ENCODE results near the gene PRSS23.

PRSS23 gene

DNA sequence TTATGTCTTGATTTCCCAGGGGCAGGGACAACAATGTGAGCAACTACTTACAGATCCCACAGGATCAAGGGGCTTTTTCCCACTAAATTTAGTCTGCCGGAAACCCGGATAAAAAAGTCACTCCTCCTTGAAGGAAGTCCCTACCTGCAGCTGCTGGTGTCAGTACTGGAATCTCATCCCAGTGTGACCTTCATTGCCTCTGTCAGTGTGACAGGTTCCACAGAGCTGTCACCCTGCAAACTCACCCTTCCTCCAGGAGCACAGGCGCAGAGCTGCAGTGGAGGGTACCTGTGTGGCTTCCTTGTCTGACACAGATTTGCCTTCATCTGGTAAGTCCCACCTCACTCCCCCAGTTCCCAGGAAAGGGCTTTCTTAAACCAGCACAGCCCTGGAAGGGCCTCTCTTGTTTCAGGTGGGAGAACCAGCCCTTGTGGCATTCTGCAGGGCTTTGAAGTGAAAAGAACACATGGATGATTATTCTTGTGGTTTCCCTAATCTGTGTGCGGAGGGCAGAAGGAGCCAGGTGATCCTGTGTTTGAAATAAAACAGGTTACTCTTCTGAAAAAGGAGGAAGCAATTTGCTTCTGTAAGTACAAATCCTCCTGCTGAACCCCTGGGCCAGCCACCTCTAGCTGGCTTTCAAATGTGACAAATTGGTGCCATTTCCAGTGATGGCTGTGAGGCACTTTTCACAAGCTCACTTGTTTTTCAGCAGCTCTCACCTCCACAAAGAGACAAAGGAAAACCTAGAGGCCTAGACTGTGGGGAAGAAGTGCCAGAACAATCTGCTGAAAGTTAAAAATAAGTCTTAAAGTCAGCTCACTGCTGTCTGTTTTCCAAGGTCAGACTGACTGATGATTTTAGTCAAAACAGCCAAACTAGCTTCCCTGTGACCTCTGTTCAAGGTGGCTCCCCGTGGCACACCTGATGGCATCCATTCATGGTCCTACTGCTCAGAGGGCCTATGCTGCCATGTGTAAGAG lies 9.2 kb upstream of the PRSS23 start:
- no peak for DNase-seq

DNA sequence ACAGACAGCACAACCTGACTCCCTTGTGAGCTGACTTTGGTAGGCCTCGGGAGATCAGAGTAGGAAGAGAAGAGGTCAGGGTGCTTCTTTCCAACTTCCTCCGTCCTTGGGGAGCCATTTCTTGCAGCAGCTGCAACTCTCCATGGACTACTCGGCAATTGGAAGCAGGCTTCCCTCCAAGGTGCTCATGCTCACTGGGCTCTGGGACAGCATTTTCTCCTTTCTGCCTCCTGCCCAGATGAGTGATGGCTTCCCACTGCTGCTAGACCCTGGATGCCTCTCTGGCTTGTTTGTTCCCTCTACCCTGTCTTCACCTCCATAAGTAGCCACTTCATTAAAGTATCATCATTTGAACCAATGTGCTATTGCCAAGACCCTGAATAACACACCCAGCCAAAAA lies 8.2 kb upstream of the PRSS23 start:
- no peak for DNase-seq

DNA sequence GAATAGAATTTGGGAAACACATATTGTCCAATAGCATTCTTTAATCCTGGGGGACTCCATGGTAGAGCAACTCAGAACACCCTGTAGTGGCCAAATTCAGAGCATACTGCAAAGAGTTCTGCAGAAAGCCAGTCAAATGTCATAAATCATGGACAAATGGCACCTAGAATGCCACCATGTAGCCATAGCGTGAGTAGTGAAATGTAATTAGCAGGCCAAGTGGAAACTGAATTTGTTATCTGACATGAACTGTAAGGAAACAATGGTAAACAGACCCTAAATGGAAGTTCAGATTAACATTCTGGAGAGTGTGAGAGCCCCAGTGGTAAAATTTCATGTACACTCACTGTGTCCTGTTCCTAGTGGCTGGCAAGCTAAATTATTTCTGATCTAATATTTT lies 7.0 kb upstream of the PRSS23 start:
- DNase-seq, result no peak

DNA sequence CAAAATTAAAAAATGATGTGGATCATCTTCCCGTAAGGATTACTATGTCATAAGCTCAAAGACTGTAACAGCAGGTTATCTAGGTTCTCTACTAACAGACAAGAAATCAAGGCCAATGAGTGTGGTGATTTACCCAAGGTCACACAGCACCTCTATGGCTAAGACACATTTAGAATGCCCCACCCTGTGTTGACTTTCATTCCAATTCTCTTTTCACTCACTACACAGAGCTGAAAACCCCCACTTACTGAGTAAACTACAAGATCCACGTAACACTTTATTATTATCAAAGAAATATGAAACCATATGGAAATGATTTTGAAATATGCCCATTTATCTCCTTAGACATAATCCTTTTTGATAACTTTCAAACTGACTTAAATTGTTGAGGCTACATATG lies 4.8 kb upstream of the PRSS23 start:
- DNase-seq, result no peak

DNA sequence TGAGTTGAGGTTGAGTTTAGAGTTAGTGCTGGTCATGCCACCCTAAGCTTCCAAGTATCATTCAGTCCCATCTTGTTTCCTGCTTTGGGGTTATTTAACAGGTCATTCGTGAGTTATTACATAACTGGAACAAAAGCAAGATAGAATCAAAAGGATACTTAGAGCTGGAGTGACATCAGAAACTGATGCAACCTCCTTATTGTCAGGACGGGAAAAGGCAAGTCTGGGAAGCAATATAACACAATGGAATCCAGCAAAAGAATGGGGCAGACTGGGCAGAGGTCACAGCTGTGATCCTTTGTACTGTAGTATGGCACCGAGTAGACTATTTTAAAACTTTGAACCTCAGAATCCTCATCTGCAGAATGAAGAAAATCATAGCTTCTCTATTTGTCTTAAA lies 4.4 kb upstream of the PRSS23 start:
- no peak for DNase-seq

GRCh38 chr11:86797133-86797532 lies 3.2 kb upstream of the PRSS23 start:
- DNase-seq, result no peak

- no peak for DNase-seq
These were observed 1.4 kb upstream of the PRSS23 start for GRCh38 chr11:86798988-86799387.

- no peak for DNase-seq
These were observed 664 bp upstream of the PRSS23 start for GRCh38 chr11:86799680-86800075.

DNA sequence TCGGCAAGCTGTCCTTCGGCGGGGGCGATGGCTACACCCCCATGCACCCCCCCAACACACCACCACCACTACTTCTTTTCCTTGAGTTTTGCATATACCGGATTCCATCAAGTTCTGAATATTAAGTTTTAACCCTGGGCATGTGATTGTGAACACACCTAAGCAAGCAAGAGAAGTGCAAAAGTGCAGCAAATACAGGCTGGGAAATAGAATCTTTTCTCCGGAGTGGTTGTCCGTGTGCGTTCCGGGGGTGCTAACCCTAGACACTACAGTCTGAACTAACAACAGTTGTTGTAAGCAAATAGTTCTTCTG lies 574 bp downstream of the PRSS23 start:
- DNase-seq, result no peak

DNA sequence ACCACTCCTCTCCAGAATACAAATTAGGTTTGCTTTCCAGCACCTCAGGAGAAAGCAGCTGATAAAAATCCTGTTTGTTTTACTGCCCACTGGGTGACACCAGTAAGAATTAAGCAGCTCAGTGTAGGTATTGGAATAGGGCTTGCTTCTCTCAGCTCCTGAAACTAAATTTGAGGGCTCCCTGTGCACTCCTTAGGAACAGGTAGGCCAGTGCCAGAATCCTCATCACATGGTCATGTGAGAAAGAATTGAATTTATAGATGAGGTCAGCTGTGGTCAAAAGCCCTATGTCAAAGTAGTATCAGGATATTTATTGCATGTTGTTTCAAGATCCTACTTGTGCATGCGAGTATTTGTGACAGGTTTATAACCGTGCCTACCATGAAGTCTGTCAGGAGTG lies 1.0 kb downstream of the PRSS23 start:
- no peak for DNase-seq

- DNase-seq, result no peak
These were observed 1.8 kb downstream of the PRSS23 start for GRCh38 chr11:86802146-86802545.

- DNase-seq, result peak in 1 of 2 donors; percentile 24
These were observed 2.3 kb downstream of the PRSS23 start for GRCh38 chr11:86802601-86803051.

DNA sequence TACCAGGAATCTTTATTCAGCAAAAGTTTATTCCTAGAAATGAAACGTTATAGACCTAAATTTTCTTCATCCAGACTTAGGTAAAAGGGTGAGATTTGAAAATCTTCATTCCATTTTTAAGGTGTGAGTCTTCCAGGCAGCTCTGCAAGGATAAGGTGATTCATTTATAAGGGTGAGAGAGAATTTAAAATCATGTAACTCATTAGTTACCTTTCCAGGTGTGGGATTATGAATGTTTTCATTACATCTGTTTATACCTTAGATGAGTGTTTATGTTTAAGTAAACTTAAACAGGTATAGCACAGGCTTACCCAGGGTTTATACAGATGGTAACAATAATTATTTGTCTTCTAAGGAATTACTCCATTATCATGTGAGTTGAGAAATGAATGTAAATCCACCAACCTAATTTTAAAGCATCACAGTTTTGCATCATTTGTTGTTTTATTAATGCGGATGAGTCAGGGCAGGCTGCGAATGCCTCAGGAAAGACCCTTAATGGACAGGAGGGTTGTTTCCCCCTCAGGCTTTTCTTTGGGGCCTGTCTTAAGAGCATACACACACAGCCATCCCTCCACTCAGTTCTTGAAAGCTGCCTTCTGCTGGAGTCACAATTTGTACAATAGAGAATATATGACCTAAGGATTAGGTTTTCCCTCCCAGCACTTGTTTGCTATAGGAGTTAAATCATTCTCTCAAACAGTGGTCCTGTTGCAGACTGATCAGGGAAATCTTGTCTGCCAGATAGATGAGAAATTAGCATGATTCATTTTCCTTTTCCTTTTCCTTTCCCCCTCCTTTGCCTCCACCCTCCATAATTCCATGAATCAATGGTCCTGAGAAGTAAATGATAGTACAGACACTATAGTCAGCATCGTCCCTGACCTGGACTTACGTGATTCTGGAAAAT lies 3.0 kb downstream of the PRSS23 start:
- no peak for DNase-seq

DNA sequence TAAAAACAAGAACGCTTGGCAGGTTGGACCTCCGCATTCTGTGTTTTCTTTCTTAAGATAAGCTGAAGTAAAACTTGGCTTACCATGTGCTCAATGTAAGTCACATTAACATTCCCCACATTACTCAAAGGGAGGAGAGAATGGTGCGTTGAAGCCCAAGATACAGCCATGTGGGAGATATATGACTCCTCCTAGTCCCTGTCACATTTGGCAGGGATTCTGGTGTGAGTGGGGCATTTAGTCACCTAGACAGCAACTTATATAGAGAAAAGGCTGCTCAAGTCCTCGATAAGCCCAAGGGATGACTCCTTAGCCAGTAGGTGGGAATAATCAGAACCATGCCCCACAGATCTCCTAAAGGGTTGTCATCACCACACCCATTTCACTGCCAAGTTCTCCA lies 4.6 kb downstream of the PRSS23 start:
- DNase-seq, result no peak

DNA sequence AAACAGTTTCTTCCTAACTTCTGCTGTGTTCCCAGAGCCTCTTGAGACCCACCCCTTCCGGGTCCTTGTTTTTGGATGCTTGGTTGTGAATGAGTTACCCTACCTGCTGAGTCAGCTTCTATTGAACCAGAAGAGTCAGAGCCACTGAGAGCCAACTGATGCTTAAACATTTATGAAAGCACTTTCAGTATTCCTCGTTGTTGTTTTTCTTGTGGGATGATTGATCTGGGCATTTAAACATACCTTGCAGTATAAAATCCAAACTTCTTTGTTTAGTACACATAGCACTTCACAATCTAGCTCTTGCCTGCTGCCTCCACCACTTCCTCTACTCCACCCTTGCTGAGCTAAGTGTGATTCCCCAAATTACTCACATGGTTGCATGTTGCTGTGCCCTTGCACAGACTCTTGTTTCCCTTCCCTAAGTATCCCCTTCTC lies 5.5 kb downstream of the PRSS23 start:
- DNase-seq, result peak; percentile 23 to 35

DNA sequence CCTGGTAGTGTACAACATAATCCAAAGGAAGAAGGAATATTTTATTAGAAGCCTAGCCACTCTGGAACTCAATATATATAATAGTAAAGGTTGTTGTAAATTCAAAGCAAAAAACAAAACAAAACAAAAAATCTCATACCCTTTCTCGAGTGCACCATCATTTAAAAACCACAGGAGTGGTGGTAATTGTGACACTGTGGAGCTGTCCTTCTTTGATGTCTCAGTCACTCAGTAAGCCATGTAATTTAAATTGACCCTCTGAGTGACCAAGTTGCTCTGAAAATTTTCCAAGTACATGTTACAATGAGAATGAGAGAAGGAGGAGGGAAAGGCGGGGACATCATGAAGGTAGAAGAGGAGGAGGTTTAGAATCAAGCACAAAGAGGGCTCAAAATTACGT lies 6.6 kb downstream of the PRSS23 start:
- no peak for DNase-seq

GRCh38 chr11:86807360-86807759 lies 7.0 kb downstream of the PRSS23 start:
- no peak for DNase-seq

DNA sequence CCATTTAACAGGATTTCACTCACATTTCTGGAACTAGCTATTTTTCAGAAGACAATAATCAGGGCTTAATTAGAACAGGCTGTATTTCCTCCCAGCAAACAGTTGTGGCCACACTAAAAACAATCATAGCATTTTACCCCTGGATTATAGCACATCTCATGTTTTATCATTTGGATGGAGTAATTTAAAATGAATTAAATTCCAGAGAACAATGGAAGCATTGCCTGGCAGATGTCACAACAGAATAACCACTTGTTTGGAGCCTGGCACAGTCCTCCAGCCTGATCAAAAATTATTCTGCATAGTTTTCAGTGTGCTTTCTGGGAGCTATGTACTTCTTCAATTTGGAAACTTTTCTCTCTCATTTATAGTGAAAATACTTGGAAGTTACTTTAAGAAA lies 9.2 kb downstream of the PRSS23 start:
- no peak for DNase-seq

- no peak for DNase-seq
These were observed 9.9 kb downstream of the PRSS23 start for GRCh38 chr11:86810288-86810687.

- no peak for DNase-seq
These were observed 11.4 kb downstream of the PRSS23 start for GRCh38 chr11:86811637-86812321.

DNA sequence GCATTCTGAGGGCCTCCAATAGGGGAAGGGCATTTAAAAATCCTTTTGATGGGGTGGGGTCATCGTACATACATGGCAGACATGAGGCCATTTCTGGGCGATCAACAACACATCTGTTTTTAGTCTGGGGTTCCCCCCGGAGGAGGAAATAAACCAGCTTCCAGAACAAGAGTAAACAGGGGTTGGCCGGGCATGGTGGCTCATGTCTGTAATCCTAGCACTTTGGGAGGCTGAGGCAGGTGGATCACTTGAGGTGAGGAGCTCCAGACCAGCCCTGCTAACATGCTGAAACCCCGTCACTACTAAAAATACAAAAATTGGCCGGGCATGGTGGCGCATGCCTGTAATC lies 12.0 kb downstream of the PRSS23 start:
- DNase-seq, result no peak

DNA sequence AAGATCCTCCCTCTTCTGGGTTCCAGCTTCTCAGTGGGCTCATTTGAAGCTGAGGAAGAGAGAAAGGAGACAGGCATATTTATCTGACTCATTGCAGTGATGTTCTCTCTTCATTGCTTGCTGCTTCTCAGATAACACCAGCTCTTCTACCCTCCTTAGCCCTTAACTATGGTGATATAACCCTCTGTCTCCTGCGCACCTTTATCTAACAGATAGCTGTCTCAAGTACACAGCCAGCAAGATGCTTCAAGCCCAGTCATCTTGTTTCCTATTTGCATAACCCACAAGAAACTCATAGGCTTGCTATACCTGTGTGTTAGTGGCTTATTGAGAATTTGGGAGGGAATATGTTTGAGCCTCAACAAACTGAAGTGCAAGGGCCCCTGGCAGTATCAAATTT lies 12.6 kb downstream of the PRSS23 start:
- DNase-seq, result no peak

DNA sequence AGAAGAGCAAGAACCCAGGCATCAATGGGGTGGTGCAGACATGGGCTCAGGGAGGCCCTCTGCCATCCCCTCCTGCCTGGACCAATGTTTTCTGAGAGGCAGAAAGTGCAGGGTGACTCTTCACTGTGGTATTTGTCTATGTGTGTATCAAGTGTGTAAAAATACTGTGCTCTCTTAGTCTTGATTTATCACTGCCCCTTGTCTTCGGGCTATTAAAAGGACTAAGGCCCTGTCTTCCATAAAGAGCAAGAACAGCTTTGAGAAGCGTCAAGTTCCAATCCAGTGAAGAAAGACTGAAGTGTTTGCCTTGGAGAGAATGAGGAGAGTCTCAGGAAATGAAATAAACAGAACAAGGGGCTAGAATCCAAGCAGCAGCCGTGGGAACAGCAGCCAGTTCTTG lies 14.4 kb downstream of the PRSS23 start:
- no peak for DNase-seq

Data from CD4-positive, alpha-beta T cell treated with Interleukin-1 beta for 1 hour (primary cell).